Activated effector memory CD4-positive, alpha-beta T cell treated with anti-CD3 and anti-CD28 coated beads, Interleukin-2, amount 50 U/mL, for 16 hours (primary cell): Measurements from ENCODE around the gene ITM2C.

Source experiments
- DNase-seq: peaks from one replicate; pipeline ENCODE4 v3.0.0-alpha.2; 2020

ITM2C gene

DNA sequence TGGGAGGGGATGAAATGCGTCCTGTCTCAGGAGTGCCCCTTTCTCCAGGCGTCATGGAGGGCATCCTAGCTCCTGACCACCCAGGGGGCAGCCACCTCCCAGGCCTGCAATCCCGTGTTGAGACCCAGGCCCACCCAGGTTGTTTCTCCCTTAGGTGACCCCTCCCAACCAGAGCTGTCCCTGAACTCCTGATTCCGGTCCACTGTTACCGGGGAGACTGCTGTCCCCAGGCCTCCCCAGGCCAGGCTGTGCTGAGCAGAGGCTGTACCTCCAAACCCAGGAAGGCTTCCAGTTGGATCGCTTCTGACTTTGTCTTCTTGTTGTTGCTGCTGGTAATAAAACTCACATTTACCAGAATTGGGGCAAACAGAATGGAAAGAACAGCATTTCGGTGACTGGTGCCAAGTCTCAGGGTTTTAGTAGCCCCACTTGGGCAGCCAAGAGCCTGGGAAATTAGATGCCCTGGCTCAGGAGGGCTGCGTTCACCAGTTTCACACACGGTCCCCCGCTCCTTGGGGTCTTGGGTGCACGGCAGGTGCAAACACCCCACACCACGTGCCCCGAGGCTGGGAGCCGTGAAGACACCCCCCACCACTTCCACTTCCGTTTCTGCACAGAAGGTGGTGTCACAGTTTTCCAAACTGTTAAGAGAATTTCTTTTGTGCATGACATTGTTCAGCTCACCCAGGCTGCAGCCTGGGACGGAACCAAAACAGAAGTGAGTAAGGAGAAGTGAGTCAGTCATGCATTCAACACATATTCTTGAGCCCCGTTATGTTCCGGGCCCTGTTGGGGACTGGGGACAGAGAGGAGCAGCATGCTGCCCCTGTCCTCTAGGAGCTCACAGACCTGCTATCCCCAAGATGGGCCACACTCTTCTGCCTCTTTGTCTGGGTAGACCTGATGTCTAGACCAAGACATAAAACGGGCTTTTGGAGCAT lies 29.4 kb downstream of the ITM2C start:
- DNase-seq = peak; percentile 61

GRCh38 chr2:230895536-230896345 lies 31.0 kb downstream of the ITM2C start:
- DNase-seq = no peak

DNA sequence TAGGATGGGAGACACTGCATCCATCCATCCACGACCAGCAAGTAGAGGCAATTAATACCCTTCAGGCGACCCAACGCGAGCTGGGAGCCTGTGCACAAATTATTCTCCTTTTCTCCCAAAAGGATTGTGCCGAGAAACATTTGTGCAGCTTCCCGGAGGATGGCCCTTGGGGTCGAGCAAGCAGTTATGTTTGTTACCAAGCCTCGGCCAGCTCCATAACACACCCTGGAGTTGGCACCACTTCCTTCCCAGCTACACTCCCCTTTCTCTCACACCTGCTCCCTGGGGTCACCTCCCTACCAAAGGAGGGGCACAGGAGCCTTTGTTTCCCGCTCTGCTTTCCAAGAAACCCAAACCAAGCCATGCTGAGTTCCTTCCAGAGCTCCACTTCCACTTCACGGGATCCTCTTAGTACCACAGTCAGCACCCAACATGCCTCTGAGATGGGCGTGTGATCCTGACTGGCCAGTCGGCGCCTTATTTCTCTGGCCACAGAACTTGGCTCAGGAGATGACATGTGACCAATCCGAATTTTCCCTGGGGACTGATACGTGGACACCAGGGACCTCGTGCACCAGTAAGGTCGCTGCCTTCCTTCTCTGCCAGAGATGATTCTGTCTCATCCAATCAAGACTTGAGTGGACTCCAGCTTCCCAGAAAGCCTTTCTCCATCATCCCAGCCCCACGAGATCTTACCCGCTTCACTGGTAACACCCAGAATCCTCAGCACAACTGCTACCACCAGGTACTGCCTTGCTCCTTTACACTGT lies 31.8 kb downstream of the ITM2C start:
- peak; percentile 37 for DNase-seq

DNA sequence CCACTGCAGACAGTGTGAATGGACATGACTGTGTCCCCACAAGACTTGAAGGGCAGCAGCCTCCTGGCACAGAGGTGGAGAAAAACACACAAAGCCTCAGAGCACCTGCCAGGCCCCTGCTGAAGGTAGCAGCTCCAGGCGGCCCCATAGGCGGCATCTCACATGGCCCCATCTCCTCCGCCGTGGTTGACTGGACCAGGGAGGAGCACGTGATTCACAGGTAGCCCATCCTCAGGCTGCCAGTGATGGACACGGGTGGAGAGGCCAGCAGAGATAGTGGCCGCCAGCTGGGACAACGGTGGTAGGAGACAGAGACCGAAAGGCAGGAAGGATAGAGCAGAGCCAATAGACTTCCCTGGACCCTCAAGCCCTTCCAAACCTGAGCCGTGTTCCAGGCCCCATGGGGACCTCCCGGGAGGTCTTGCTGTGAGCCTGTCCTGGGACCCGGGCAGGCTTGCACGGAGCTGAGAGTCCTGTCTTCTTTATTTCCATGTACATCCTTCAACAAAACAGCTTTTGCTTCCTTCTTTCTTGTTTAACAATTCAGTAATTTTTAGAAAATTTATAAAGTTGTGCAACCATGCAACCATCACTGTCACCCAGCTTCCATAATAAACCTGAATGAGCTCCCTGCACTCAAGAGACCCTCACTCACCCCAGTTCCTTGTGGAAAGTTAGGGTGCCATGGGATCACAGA lies 33.4 kb downstream of the ITM2C start:
- DNase-seq = peak; percentile 60

- peak; percentile 60 for DNase-seq
These were observed 34.0 kb downstream of the ITM2C start for GRCh38 chr2:230898713-230899091.

- peak; percentile 25 for DNase-seq
These were observed 34.5 kb downstream of the ITM2C start for GRCh38 chr2:230899287-230899686.

DNA sequence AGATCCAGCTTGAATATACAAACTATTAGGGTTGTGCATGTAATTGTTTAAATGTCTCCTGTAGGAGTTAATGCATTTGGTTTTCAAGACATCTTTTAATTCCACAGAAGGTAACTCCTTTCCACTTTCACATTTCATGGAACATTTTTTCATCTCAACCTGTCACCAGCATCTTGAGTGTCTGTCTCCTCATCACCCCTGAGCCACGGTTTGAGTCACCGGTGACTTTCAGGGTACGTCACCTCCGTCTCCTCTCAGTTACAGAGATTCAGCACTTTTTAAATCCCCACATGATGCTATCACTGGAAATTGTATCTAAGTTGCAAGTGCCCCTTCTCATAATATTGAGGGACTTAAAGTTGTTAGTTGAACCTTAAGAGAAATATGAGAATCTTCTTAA lies 35.0 kb downstream of the ITM2C start:
- DNase-seq = peak; percentile 79

GRCh38 chr2:230900336-230900995 lies 35.7 kb downstream of the ITM2C start:
- peak; percentile 41 for DNase-seq

GRCh38 chr2:230901006-230901405 lies 36.3 kb downstream of the ITM2C start:
- no peak for DNase-seq

DNA sequence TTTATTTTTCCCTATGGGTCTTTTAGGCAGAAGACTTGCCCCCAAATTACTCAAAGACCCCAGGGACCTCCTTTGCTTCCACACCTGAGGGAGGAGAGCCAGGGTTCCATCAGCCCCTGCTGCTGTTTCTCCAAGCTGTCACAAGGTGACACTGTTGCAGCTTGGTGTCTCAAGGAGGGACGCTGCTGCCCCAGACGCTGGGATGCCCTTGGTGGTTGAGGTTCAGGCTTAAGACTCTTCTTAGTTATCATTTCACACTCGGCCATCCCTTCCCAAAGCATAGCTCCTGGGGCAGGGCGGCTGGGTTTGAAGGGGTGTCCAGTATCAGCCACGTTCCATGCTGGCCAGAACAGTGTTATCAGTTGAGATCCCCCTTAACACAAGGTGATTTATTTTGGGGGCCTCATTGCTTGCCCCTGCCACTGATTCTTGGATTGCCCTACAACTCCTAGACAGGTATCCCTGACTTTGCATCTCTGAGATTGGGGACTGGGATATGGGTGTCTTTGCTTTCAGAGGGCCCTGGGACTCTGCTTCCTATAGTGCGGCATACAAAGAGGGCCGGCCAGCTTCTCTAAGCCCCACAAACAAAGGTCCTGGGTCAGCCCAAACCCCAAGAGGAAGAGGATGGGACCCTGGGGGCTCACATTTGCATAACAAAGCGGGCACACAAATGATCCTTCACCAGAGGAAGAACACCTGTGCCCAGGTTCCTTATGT lies 37.6 kb downstream of the ITM2C start:
- peak; percentile 84 for DNase-seq

GRCh38 chr2:230903231-230904150 lies 38.7 kb downstream of the ITM2C start:
- peak; percentile 50 for DNase-seq

GRCh38 chr2:230904856-230905447 lies 40.2 kb downstream of the ITM2C start:
- DNase-seq = peak; percentile 62

DNA sequence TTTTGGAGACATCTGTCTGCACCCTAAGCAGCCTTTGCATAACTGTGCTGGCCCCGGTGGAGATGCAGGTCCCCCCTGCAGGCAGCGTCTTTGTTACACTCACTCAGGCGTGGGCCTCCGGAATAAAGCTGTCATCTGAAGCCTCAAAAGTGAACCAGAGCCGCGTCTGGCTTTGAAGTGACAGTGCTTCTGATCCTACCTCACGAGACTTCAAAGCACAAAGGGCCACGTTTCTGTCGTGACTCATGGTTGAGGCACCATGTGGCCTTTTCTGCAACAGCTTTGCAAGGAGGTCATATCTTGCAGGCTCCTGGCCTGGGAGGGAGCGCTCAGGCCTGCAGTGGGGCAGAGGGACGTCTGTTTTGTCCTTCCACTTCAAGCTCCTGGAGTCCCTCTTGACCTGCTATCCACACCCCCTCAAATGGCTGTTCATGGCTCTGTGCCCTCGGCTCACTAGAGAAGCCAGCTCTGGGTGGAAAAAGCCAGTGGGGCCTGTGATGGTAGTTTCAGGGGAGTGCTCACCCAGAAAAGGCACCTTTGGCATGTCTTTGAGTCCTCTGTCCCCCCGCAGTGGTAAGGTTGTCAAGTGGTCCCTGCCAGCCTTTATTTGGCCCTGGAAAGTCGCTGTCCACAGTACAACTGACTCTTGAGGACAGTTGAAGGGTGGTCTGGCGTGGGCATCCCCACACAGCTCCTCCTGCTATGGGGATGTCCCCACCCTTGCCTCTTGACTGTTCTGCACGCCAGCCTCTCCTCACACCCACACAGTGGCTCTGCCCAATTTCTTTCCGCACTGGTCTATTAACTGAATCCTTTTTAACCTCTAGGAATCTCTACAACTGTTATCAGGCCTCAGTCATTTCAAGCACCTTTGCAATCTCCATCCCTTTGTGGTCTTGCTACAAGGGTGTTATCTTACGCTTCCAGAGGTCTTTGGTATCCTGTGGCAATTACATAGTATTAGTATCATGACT lies 41.0 kb downstream of the ITM2C start:
- DNase-seq = peak; percentile 94

DNA sequence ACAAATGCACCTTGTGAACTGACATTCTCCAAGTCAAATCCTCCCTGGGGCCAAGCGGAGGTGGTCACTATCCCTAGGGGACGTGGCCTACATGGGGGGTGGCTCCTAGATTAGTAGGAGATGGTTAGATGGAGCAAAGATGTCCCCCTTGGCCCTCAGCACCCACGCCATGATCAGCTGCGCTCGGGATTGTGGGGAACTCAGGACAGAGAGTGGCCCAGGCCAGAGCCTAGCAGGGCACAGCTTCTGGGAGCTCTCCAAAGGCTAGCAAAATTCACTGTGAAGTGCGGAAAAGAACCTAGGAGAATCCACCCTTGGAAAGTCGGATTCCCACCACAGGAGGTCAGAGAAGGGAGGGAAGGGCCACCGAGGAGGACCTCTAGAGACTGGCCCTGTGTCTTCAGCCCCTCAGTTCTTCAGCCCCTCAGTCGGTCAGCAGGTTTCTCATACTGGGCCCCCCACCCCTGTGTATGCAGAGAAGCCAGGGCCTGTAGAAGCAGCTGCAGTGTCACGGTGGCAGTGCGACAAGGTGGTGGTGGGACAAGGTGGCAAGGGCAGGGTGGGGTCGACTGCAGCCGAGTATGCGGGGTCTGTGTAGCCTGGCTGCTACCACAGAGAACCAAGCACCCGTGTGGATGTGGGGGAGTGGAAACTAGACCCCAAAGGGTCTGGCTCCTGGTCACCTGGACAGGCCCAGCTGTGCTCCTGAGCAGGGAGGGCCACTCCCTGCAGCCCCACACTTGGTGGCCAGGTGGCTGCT lies 41.9 kb downstream of the ITM2C start:
- peak; percentile 60 for DNase-seq

- peak; percentile 61 for DNase-seq
These were observed 42.8 kb downstream of the ITM2C start for GRCh38 chr2:230907361-230908091.

GRCh38 chr2:230908092-230908594 lies 43.4 kb downstream of the ITM2C start:
- peak; percentile 60 for DNase-seq
